Measurements from ENCODE around the gene EVI2A.

- no peak for TF ChIP-seq ZNF629 (tag by site-specific recombination; IDR thresholded peaks at IDR 0.05)
- no peak for TF ChIP-seq ZSCAN16 (tag by site-specific recombination; IDR thresholded peaks at IDR 0.05)
- TF ChIP-seq, protein P1, sequence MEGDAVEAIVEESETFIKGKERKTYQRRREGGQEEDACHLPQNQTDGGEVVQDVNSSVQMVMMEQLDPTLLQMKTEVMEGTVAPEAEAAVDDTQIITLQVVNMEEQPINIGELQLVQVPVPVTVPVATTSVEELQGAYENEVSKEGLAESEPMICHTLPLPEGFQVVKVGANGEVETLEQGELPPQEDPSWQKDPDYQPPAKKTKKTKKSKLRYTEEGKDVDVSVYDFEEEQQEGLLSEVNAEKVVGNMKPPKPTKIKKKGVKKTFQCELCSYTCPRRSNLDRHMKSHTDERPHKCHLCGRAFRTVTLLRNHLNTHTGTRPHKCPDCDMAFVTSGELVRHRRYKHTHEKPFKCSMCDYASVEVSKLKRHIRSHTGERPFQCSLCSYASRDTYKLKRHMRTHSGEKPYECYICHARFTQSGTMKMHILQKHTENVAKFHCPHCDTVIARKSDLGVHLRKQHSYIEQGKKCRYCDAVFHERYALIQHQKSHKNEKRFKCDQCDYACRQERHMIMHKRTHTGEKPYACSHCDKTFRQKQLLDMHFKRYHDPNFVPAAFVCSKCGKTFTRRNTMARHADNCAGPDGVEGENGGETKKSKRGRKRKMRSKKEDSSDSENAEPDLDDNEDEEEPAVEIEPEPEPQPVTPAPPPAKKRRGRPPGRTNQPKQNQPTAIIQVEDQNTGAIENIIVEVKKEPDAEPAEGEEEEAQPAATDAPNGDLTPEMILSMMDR (tag by site-specific recombination; IDR thresholded peaks at IDR 0.05): no peak
- TF ChIP-seq ZNF530 (tag by site-specific recombination; IDR thresholded peaks at IDR 0.05; ENCODE audit: low read depth): no peak
- TF ChIP-seq PBX3 (CRISPR knock-in tag; IDR thresholded peaks at IDR 0.05): no peak
- TF ChIP-seq ZNF580 (tag by site-specific recombination; IDR thresholded peaks at IDR 0.05): no peak
- no peak for TF ChIP-seq ZBTB8A (tag by site-specific recombination; IDR thresholded peaks at IDR 0.05)
- no peak for TF ChIP-seq ZNF626 (tag by site-specific recombination; IDR thresholded peaks at IDR 0.05)
- no peak for TF ChIP-seq BCL11A (tag by site-specific recombination; IDR thresholded peaks at IDR 0.05; ENCODE audit: low read depth)
- no peak for TF ChIP-seq ZBTB21 (tag by site-specific recombination; IDR thresholded peaks at IDR 0.05)
- TF ChIP-seq ZNF274 (IDR thresholded peaks at IDR 0.05; ENCODE audit: low read length): no peak
- no peak for TF ChIP-seq ZNF274 (tag by site-specific recombination; IDR thresholded peaks at IDR 0.05; ENCODE audit: borderline replicate concordance)
- no peak for TF ChIP-seq ZNF449 (tag by site-specific recombination; IDR thresholded peaks at IDR 0.05)
Observed at GRCh38 chr17:31320241-31320640, 1.2 kb downstream of the EVI2A start.

All from HEK293 (cell line).